ENCODE results near the gene TAF11L6. TPM values are rescaled to one million over a fixed set of nuclear protein-coding genes. Genes with fewer than 3 reads are reported as not detected.
"Not testable (repeated sequence)": the region's sequence is repeated elsewhere in the genome, so short reads cannot be mapped to it uniquely, and the experiment has no call there.

TAF11L6 gene
- total RNA-seq (2021; fragmentation: NEBNext Ultra II Directional; extraction: Animal tissue kit (Norgen Biotek cat#: 25700)), result not detected in 2 replicates
- not detected in 2 replicates for polyA plus RNA-seq (2011; rRNA removed)
- polyA plus RNA-seq (2011; cell fraction: cytosol; rRNA removed), result not detected
- not detected for polyA plus RNA-seq (2011; cell fraction: nucleus; rRNA removed)
- polyA plus RNA-seq (2012, experiment 1 of 2), result not detected in 4 replicates
- polyA plus RNA-seq (2012, experiment 2 of 2), result not detected
- polyA plus RNA-seq (2013, experiment 1 of 2), result not detected
- polyA plus RNA-seq (2013, experiment 2 of 2), result not detected
- polyA minus RNA-seq (2011; rRNA and poly(A)+ RNA removed), result not detected in 2 replicates
- polyA minus RNA-seq (2011; cell fraction: cytosol; rRNA and poly(A)+ RNA removed), result not detected
- not detected for polyA minus RNA-seq (2011; cell fraction: nucleus; rRNA and poly(A)+ RNA removed)
- long read RNA-seq, experiment 1, result 0 reads
- long read RNA-seq, experiment 2, result 0 reads

GRCh38 chr5:17528369-17528768 lies at the start of gene TAF11L6:
Gene TAF11L6 (plus strand): TSS chr5:17528669.
- not testable (repeated sequence) for H2AK5ac ChIP-seq (ENCODE audit: low read depth, low read length)

More at GRCh38 chr5:17528369-17528768, at the start of gene TAF11L6:
- H3K56ac ChIP-seq (replicated peaks; ENCODE audit: insufficient read length, low read depth, low read length); H3K23me2 ChIP-seq (ENCODE audit: low read depth, low read length); H3K36me3 ChIP-seq (ENCODE audit: control insufficient read depth in 2 of 4, insufficient read depth in 4 of 4, low read length in 3 of 4); H2BK120ac ChIP-seq (replicated peaks; ENCODE audit: low read depth, low read length); H4K8ac ChIP-seq (ENCODE audit: extremely low read depth, insufficient read depth, low read length); H3K9me3 ChIP-seq (ENCODE audit: insufficient read depth in 2 of 2, low read depth in 1 of 2, low read length in 1 of 2); H3K4ac ChIP-seq (replicated peaks; ENCODE audit: insufficient read length, low read depth, low read length); H2BK5ac ChIP-seq (ENCODE audit: low read depth, low read length); H2AFZ ChIP-seq (ENCODE audit: low read length); H2BK12ac ChIP-seq (ENCODE audit: low read depth, low read length); H3K27ac ChIP-seq (ENCODE audit: low read depth, low read length); H3K79me2 ChIP-seq (ENCODE audit: control insufficient read depth in 1 of 2, insufficient read depth in 2 of 2, low read length in 2 of 2); H3K4me2 ChIP-seq (ENCODE audit: insufficient read depth in 1 of 2, low read depth in 2 of 2, low read length in 2 of 2); H4K20me1 ChIP-seq (replicated peaks in 1 of 2; ENCODE audit: control insufficient read depth in 1 of 2, insufficient read depth in 2 of 2, low read length in 2 of 2); H2BK15ac ChIP-seq (ENCODE audit: low read length); H3K9ac ChIP-seq (replicated peaks in 1 of 4; ENCODE audit: extremely low read depth in 1 of 4, low read depth in 3 of 4, low read length in 3 of 4); H4K5ac ChIP-seq (ENCODE audit: insufficient read length, low read depth, low read length); H3K4me1 ChIP-seq (replicated peaks in 1 of 4; ENCODE audit: control insufficient read depth in 3 of 4, insufficient read depth in 4 of 4, low read length in 3 of 4); H2BK20ac ChIP-seq (ENCODE audit: low read length); H3K4me3 ChIP-seq (ENCODE audit: extremely low read depth in 1 of 4, insufficient read depth in 2 of 4, low read depth in 3 of 4, low read length in 4 of 4); POLR2A ChIA-PET (ENCODE audit: partially characterized antibody); H3K18ac ChIP-seq (ENCODE audit: extremely low read depth, low read length); DNase-seq (ENCODE audit: low read depth in 1 of 2, low spot score in 2 of 2); H3K14ac ChIP-seq (ENCODE audit: insufficient read length); H4K91ac ChIP-seq (replicated peaks; ENCODE audit: insufficient read length, low read length); H3K27me3 ChIP-seq (replicated peaks in 1 of 4; ENCODE audit: control insufficient read depth in 3 of 4, extremely low read depth in 1 of 4, insufficient read depth in 3 of 4, low read length in 3 of 4); FAIRE-seq; H3K23ac ChIP-seq (ENCODE audit: insufficient read length); H3K79me1 ChIP-seq (ENCODE audit: low read depth, low read length); CTCF ChIA-PET (ENCODE audit: partially characterized antibody): not testable (repeated sequence)
- no CpG with 5 or more reads among the region's 15 CpGs for WGBS, 2 experiments (ENCODE audit: extremely low coverage in 1 of 2, insufficient coverage in 1 of 2, insufficient read length in 1 of 2, insufficient replicate concordance in 2 of 2, low coverage in 1 of 2, low lambda C conversion rate in 2 of 2, missing lambda C conversion rate in 1 of 2)
